Measurements from ENCODE around the gene COA8. TPM values are rescaled to one million over a fixed set of nuclear protein-coding genes. Genes with fewer than 3 reads are reported as not detected.

Gene COA8
- total and polyA plus RNA-seq, 2 of the 8 experiments (the other 6 are each of a cell fraction or from before 2014, with no cell fraction given): 7.1 to 35.5 TPM

GRCh38 chr14:103532216-103533136 is 30.3 kb upstream of the COA8 start (continued):
- no peak for TF ChIP-seq TBP (IDR thresholded peaks at IDR 0.05; ENCODE audit: low read depth, low read length)
- no peak for TF ChIP-seq CBX8 (IDR thresholded peaks at IDR 0.05; ENCODE audit: borderline replicate concordance, low read depth, low read length)
- TF ChIP-seq EZH2 (IDR thresholded peaks at IDR 0.05; ENCODE audit: low read depth, low read length, severe bottlenecking): no peak
- no peak for TF ChIP-seq KDM1A (IDR thresholded peaks at IDR 0.05; ENCODE audit: borderline replicate concordance, low read length)
- TF ChIP-seq YY1 (IDR thresholded peaks at IDR 0.05; ENCODE audit: low read depth, low read length): no peak
- no peak for TF ChIP-seq CHD7 (IDR thresholded peaks at IDR 0.05; ENCODE audit: insufficient replicate concordance, low read length)

All from H1 (cell line).